Mesothelial cell of epicardium (in vitro differentiated cells): ENCODE measurements around the gene ZNF157. TPM values are rescaled to one million over a fixed set of nuclear protein-coding genes. Genes with fewer than 3 reads are reported as not detected.

Experiments
- DNase-seq, 2 experiments: peaks; one replicate each; pipeline ENCODE4 v3.0.0; 2021; ENCODE audit warnings: low spot score in 2 of 2; ENCODE audit not compliant: unreplicated experiment in 2 of 2
- H3K27ac Mint-ChIP-seq: 2 replicates; pipeline ENCODE4 v1.8.0; 2021; ENCODE audit warnings: mixed read lengths
- H3K27me3 Mint-ChIP-seq: 2 replicates; pipeline ENCODE4 v1.8.0; 2021; ENCODE audit warnings: low read depth, mixed read lengths
- H3K36me3 Mint-ChIP-seq: 2 replicates; pipeline ENCODE4 v1.8.0; 2021; ENCODE audit warnings: mixed read lengths
- H3K4me1 Mint-ChIP-seq: 2 replicates; pipeline ENCODE4 v1.8.0; 2021; ENCODE audit warnings: mixed read lengths
- H3K4me3 Mint-ChIP-seq: 2 replicates; pipeline ENCODE4 v1.8.0; 2021; ENCODE audit warnings: mild to moderate bottlenecking, moderate library complexity, mixed read lengths
- H3K9me3 Mint-ChIP-seq: 2 replicates; pipeline ENCODE4 v1.8.0; 2021; ENCODE audit warnings: mixed read lengths
- total RNA-seq: library from RNA; stranded (reverse); gene quantifications from 3 replicates; pipeline ENCODE4 v1.2.1, GENCODE V29; 2021
- TF ChIP-seq, protein P1 (sequence below): fragments of 200-600 bp; sonication (generic); IDR thresholded peaks from one replicate; pipeline ENCODE4 v1.5.0; 2021; ENCODE audit warnings: antibody characterized with exemption; ENCODE audit not compliant: unreplicated experiment

ZNF157 gene
- total RNA-seq, 1 donor from 2014 or later = 1.1 TPM

DNA sequence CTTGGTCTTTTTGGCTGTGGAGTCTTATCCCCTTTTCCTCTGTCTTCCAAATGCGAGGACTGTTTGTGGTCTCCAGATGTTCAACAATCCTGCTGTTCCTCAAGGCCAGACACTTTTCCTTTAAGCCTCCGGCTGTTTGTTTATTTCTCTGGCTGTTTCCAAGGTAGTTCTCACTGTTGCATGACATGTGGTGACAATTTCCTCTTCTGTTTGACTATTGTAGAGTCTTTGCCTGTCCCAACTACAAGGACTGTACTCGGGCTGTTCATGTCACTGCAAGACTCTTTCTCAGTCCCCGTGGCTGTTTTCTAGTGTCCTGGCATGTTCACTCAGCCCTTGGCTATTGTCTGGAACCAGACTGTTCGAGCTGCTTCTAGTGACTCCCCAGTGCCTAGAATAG lies 50.6 kb downstream of the ZNF157 start:
- Mint-ChIP-seq H3K36me3 (no peaks in the 10 kb centered on the region), H3K9me3 (peaks cover 45% of the 10 kb centered on the region), H3K4me1 (no peaks in the 10 kb centered on the region), H3K27ac (no peak overlapping the region), H3K4me3 (no peak overlapping the region), H3K27me3 (no peaks in the 10 kb centered on the region)
- TF ChIP-seq, protein P1, sequence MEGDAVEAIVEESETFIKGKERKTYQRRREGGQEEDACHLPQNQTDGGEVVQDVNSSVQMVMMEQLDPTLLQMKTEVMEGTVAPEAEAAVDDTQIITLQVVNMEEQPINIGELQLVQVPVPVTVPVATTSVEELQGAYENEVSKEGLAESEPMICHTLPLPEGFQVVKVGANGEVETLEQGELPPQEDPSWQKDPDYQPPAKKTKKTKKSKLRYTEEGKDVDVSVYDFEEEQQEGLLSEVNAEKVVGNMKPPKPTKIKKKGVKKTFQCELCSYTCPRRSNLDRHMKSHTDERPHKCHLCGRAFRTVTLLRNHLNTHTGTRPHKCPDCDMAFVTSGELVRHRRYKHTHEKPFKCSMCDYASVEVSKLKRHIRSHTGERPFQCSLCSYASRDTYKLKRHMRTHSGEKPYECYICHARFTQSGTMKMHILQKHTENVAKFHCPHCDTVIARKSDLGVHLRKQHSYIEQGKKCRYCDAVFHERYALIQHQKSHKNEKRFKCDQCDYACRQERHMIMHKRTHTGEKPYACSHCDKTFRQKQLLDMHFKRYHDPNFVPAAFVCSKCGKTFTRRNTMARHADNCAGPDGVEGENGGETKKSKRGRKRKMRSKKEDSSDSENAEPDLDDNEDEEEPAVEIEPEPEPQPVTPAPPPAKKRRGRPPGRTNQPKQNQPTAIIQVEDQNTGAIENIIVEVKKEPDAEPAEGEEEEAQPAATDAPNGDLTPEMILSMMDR = no peak
- no peak for DNase-seq

DNA sequence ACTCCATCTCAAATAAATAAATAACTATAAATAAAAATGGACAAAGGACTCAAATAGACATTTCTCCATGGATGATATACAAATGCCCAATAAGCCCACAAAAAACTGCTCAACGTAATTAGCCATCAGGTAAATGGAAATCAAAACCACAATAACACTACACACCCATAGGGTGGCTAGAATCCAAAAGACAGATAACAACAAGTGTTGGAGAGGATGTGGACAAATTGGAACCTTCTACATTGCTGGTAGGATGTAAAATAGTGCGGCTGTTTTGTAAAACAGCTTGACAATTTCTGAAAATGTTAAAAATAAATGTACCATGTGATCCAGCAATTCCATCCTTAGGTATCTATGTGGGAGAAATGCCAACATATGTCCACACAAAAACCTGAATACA lies 52.1 kb downstream of the ZNF157 start:
- Mint-ChIP-seq H3K4me3 (no peak overlapping the region), H3K9me3 (peaks cover 51% of the 10 kb centered on the region), H3K36me3 (no peaks in the 10 kb centered on the region), H3K4me1 (no peaks in the 10 kb centered on the region), H3K27me3 (no peaks in the 10 kb centered on the region), H3K27ac (no peak overlapping the region)
- TF ChIP-seq, protein P1 = no peak
- no peak for DNase-seq

DNA sequence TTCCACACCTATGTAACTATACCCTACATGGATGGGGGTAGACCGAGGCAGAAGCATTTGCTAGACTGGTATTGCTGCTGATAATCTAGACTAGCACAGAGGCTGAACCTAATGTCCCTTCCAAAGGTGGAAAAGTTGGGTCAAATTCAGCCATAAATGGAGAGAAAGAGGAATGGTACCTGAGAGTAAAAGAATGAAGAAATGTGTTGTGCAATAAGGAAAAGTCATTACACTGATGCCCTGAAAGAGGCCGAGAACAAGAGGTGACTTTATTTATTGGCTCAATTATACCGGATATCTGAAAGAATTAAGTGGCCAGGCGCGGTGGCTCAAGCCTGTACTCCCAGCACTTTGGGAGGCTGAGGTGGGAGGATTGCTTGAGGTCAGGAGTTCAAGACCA lies 60.5 kb downstream of the ZNF157 start:
- H3K4me1 Mint-ChIP-seq = no peaks in the 10 kb centered on the region
- DNase-seq = no peak
- H3K4me3 Mint-ChIP-seq = no peak overlapping the region
- TF ChIP-seq, protein P1 = no peak
- H3K9me3 Mint-ChIP-seq = peaks cover 27% of the 10 kb centered on the region
- no peaks in the 10 kb centered on the region for H3K27me3 Mint-ChIP-seq
- no peak overlapping the region for H3K27ac Mint-ChIP-seq
- no peaks in the 10 kb centered on the region for H3K36me3 Mint-ChIP-seq

DNA sequence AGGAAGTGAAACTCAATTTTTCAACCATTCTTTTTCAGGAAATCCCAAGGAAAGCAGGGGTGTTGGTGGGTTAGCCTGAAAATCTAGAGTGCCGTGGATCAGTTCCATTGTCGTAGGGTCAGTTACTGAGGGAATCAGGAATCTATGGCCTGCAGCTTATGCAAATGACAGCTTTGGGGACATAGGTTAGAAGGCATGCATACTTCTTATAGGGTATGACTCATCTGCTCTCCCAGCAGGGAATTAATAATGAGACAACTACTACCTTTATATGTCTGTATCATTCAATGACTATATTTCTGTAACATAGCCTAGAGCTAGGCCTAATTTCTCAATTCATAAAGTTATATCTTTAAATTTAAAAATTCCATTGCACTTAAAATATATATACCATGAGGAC lies 76.1 kb downstream of the ZNF157 start:
- Mint-ChIP-seq H3K36me3 (peaks cover 45% of the 10 kb centered on the region), H3K27me3 (no peaks in the 10 kb centered on the region), H3K27ac (no peak overlapping the region), H3K9me3 (peaks cover 75% of the 10 kb centered on the region), H3K4me3 (no peak overlapping the region), H3K4me1 (no peaks in the 10 kb centered on the region)
- TF ChIP-seq, protein P1 = no peak
- no peak for DNase-seq

DNA sequence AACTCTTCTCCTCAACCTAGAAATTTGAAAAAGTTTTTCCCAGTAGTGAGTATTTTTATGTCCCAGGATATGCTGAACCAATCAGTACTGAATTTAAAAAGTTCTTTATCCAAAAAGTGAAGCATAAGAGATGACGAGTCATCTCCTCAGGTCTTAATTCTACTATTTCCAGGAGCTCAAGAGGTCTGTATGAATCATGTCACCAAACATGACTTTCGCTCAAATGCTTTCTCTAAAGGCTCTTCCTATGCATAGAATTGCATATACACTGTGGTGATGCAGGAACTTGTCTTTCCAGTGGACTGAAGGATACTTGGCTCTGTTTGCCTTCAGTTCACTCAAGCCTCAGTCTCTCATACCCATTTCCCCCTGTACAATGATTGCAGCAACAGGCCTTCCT lies 76.6 kb downstream of the ZNF157 start:
- peaks cover 46% of the 10 kb centered on the region for H3K36me3 Mint-ChIP-seq
- DNase-seq = no peak
- no peaks in the 10 kb centered on the region for H3K4me1 Mint-ChIP-seq
- no peak overlapping the region for H3K4me3 Mint-ChIP-seq
- TF ChIP-seq, protein P1 = no peak
- H3K27ac Mint-ChIP-seq = no peak overlapping the region
- H3K27me3 Mint-ChIP-seq = no peaks in the 10 kb centered on the region
- peaks cover 75% of the 10 kb centered on the region for H3K9me3 Mint-ChIP-seq

DNA sequence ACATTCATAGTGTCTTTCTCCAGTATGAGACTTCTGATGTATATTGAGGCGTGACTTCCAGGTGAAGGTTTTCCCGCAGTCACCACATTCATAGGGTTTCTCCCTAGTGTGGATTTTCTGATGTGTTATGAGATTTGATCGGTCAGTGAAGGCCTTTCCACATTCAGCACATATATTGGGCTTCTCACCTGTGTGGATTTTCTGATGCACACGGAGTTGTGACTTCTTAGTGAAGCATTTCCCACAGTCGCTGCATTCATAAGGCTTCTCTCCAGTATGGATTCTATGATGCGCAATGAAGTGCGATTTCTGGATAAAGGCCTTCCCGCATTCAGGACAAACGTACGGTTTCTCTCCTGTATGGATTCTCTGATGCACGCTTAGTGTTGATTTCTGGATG lies 77.2 kb downstream of the ZNF157 start:
- Mint-ChIP-seq H3K4me1 (no peaks in the 10 kb centered on the region), H3K27me3 (no peaks in the 10 kb centered on the region), H3K4me3 (no peak overlapping the region), H3K27ac (no peak overlapping the region), H3K9me3 (peaks cover 76% of the 10 kb centered on the region), H3K36me3 (peaks cover 49% of the 10 kb centered on the region)
- TF ChIP-seq, protein P1 = no peak
- DNase-seq = no peak
